ENCODE measurements around the gene TMEM170B.

DNA sequence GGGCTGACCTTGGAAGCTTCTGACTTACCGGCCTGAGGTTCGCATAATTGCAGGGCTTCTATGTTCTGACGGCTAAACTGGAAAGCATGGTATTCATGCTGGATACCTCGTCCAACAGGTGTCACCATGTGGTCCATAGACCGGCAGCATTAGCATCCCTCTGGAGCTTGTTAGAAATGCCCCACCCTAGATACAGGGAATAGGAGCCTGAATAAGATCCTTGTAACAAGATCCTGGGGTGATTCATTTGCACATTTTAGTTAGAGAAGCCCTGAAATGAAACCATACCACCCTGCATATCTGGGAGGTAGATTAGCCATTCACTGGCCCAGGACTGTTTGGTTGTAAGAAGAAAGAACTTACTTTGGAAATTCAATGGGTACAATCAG lies 77.7 kb downstream of the TMEM170B start:
- no peak for TF ChIP-seq EZH2 (IDR thresholded peaks at IDR 0.05; ENCODE audit: insufficient read depth, poor library complexity, severe bottlenecking)
- TF ChIP-seq EZH2phosphoT487 (IDR thresholded peaks at IDR 0.05; ENCODE audit: insufficient read depth, low read depth) = no peak
